ENCODE measurements around the gene PARN. TPM values are rescaled to one million over a fixed set of nuclear protein-coding genes. Genes with fewer than 3 reads are reported as not detected.
A peak's percentile ranks its signal among the peaks of the same experiment; 100 is the strongest.

PARN gene
- total and polyA plus RNA-seq, 2 donors (not counting 1 experiment from before 2014, with no cell fraction given) = 26.7 to 32.9 TPM

- H4K20me1 ChIP-seq (ENCODE audit: control insufficient read depth, extremely low read depth, insufficient read depth, low read length) = no peaks in the 10 kb centered on the region
- H2AFZ ChIP-seq (ENCODE audit: low read length) = no peak overlapping the region
- H3K27ac ChIP-seq (ENCODE audit: insufficient read depth, low read length) = no peak overlapping the region
- H3K4me2 ChIP-seq (ENCODE audit: extremely low read depth, insufficient read depth, low read length) = no peak overlapping the region
- TF ChIP-seq EZH2 (IDR thresholded peaks at IDR 0.05; ENCODE audit: low read length, missing control alignments) = no peak
- TF ChIP-seq CTCF (conservative IDR thresholded peaks at IDR 0.05 in 1 of 2, IDR thresholded peaks at IDR 0.05 in 1 of 2; ENCODE audit: low read depth in 1 of 2, low read length in 2 of 2) = no peak
- H3K4me1 ChIP-seq (ENCODE audit: control insufficient read depth, extremely low read depth, insufficient read depth, low read length) = no peaks in the 10 kb centered on the region
- H3K9me3 ChIP-seq (ENCODE audit: control insufficient read depth, insufficient read depth, low read depth, low read length) = no peaks in the 10 kb centered on the region
- peaks cover 4% of the 10 kb centered on the region for H3K36me3 ChIP-seq (ENCODE audit: control insufficient read depth, insufficient read depth, low read length)
- no peak for DNase-seq (ENCODE audit: low read depth in 2 of 2)
- H3K79me2 ChIP-seq (ENCODE audit: control insufficient read depth, insufficient read depth, low read length) = no peaks in the 10 kb centered on the region
- no peaks in the 10 kb centered on the region for H3K27me3 ChIP-seq (ENCODE audit: control insufficient read depth, insufficient read depth, low read length)
- no peak overlapping the region for H3K4me3 ChIP-seq (replicated peaks in 1 of 4; ENCODE audit: control extremely low read depth in 1 of 4, insufficient read depth in 1 of 4, low read depth in 3 of 4, low read length in 4 of 4)
- H3K9ac ChIP-seq (ENCODE audit: insufficient read depth, low read length) = no peak overlapping the region
Measured at GRCh38 chr16:14669776-14670175, 39.7 kb upstream of the PARN start.

GRCh38 chr16:14668556-14669223, 38.6 kb upstream of the PARN start:
- TF ChIP-seq EZH2 (IDR thresholded peaks at IDR 0.05; ENCODE audit: low read length, missing control alignments) (no peak), CTCF (conservative IDR thresholded peaks at IDR 0.05 in 1 of 2, IDR thresholded peaks at IDR 0.05 in 1 of 2; ENCODE audit: low read depth in 1 of 2, low read length in 2 of 2) (no peak)
- no peaks in the 10 kb centered on the region for H3K27me3 ChIP-seq (ENCODE audit: control insufficient read depth, insufficient read depth, low read length)
- no peak overlapping the region for H2AFZ ChIP-seq (ENCODE audit: low read length)
- H3K79me2 ChIP-seq (ENCODE audit: control insufficient read depth, insufficient read depth, low read length) = no peaks in the 10 kb centered on the region
- no peaks in the 10 kb centered on the region for H4K20me1 ChIP-seq (ENCODE audit: control insufficient read depth, extremely low read depth, insufficient read depth, low read length)
- no peaks in the 10 kb centered on the region for H3K4me1 ChIP-seq (ENCODE audit: control insufficient read depth, extremely low read depth, insufficient read depth, low read length)
- H3K9me3 ChIP-seq (ENCODE audit: control insufficient read depth, insufficient read depth, low read depth, low read length) = no peaks in the 10 kb centered on the region
- no peak overlapping the region for H3K9ac ChIP-seq (ENCODE audit: insufficient read depth, low read length)
- no peak overlapping the region for H3K27ac ChIP-seq (ENCODE audit: insufficient read depth, low read length)
- H3K36me3 ChIP-seq (ENCODE audit: control insufficient read depth, insufficient read depth, low read length) = peaks cover 6% of the 10 kb centered on the region
- DNase-seq (ENCODE audit: low read depth in 2 of 2) = peak in 1 of 2 donors; percentile 18
- no peak overlapping the region for H3K4me2 ChIP-seq (ENCODE audit: extremely low read depth, insufficient read depth, low read length)
- H3K4me3 ChIP-seq (replicated peaks in 1 of 4; ENCODE audit: control extremely low read depth in 1 of 4, insufficient read depth in 1 of 4, low read depth in 3 of 4, low read length in 4 of 4) = no peak overlapping the region

GRCh38 chr16:14667347-14668266, 37.5 kb upstream of the PARN start:
- no peak for DNase-seq (ENCODE audit: low read depth in 2 of 2)
- no peaks in the 10 kb centered on the region for H3K4me1 ChIP-seq (ENCODE audit: control insufficient read depth, extremely low read depth, insufficient read depth, low read length)
- H3K4me3 ChIP-seq (replicated peaks in 1 of 4; ENCODE audit: control extremely low read depth in 1 of 4, insufficient read depth in 1 of 4, low read depth in 3 of 4, low read length in 4 of 4) = no peak overlapping the region
- no peak overlapping the region for H3K27ac ChIP-seq (ENCODE audit: insufficient read depth, low read length)
- TF ChIP-seq EZH2 (IDR thresholded peaks at IDR 0.05; ENCODE audit: low read length, missing control alignments) = no peak
- TF ChIP-seq CTCF (conservative IDR thresholded peaks at IDR 0.05 in 1 of 2, IDR thresholded peaks at IDR 0.05 in 1 of 2; ENCODE audit: low read depth in 1 of 2, low read length in 2 of 2) = no peak
- peaks cover 6% of the 10 kb centered on the region for H3K36me3 ChIP-seq (ENCODE audit: control insufficient read depth, insufficient read depth, low read length)
- H3K9me3 ChIP-seq (ENCODE audit: control insufficient read depth, insufficient read depth, low read depth, low read length) = no peaks in the 10 kb centered on the region
- no peak overlapping the region for H3K4me2 ChIP-seq (ENCODE audit: extremely low read depth, insufficient read depth, low read length)
- H2AFZ ChIP-seq (ENCODE audit: low read length) = no peak overlapping the region
- no peak overlapping the region for H3K9ac ChIP-seq (ENCODE audit: insufficient read depth, low read length)
- H3K27me3 ChIP-seq (ENCODE audit: control insufficient read depth, insufficient read depth, low read length) = no peaks in the 10 kb centered on the region
- H4K20me1 ChIP-seq (ENCODE audit: control insufficient read depth, extremely low read depth, insufficient read depth, low read length) = no peaks in the 10 kb centered on the region
- H3K79me2 ChIP-seq (ENCODE audit: control insufficient read depth, insufficient read depth, low read length) = no peaks in the 10 kb centered on the region
